ENCODE data around the gene CD2.

CD2 gene, protein sequence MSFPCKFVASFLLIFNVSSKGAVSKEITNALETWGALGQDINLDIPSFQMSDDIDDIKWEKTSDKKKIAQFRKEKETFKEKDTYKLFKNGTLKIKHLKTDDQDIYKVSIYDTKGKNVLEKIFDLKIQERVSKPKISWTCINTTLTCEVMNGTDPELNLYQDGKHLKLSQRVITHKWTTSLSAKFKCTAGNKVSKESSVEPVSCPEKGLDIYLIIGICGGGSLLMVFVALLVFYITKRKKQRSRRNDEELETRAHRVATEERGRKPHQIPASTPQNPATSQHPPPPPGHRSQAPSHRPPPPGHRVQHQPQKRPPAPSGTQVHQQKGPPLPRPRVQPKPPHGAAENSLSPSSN

DNA sequence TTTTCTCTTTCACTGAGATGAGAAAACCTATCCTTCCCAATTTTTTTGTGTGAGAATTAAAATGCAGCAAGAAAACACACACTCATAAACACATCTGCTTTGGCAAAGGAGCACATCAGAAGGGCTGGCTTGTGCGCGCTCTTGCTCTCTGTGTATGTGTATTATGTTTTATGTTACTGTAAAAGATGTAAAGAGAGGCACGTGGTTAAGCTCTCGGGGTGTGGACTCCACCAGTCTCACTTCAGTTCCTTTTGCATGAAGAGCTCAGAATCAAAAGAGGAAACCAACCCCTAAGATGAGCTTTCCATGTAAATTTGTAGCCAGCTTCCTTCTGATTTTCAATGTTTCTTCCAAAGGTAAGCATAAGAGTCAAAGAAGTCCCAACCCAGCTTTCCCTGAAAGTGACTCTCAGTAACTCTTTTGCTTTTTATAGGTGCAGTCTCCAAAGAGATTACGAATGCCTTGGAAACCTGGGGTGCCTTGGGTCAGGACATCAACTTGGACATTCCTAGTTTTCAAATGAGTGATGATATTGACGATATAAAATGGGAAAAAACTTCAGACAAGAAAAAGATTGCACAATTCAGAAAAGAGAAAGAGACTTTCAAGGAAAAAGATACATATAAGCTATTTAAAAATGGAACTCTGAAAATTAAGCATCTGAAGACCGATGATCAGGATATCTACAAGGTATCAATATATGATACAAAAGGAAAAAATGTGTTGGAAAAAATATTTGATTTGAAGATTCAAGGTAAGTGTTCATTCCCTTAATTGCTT is at the start of gene CD2:
Gene CD2, plus strand, starts transcription at position 233 of the 780 bp plus-strand sequence. Its CDS starts 63 bp downstream, at position 296.
- TF ChIP-seq, protein P1, sequence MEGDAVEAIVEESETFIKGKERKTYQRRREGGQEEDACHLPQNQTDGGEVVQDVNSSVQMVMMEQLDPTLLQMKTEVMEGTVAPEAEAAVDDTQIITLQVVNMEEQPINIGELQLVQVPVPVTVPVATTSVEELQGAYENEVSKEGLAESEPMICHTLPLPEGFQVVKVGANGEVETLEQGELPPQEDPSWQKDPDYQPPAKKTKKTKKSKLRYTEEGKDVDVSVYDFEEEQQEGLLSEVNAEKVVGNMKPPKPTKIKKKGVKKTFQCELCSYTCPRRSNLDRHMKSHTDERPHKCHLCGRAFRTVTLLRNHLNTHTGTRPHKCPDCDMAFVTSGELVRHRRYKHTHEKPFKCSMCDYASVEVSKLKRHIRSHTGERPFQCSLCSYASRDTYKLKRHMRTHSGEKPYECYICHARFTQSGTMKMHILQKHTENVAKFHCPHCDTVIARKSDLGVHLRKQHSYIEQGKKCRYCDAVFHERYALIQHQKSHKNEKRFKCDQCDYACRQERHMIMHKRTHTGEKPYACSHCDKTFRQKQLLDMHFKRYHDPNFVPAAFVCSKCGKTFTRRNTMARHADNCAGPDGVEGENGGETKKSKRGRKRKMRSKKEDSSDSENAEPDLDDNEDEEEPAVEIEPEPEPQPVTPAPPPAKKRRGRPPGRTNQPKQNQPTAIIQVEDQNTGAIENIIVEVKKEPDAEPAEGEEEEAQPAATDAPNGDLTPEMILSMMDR (IDR thresholded peaks at IDR 0.05; ENCODE audit: low read depth, low read length), result no peak
- TF ChIP-seq EZH2phosphoT487 (IDR thresholded peaks at IDR 0.05; ENCODE audit: low read depth), result no peak
- H3K27ac ChIP-seq (ENCODE audit: low read length), result no peak within 1 kb of the TSS

DNA sequence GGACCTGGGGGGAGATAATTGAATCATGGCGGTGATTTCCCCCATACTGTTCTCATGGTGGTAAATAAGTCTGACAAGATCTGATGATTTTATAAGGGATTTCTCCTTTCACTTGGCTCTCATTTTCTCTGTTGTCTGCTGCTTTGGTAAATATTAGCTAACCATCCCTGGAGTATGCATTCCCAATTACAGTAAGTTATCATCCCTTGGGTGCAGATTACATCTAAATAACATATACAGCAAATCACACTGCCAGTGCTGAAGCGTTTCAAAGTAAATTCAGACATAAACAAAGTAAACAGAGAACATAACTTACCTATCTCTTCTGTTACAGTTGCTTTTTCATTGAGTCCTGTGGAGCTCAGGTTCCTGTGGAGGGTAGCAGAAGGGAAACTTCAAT is 48.1 kb upstream of the CD2 start:
- Histone ChIP-seq H3K36me3 (replicated peaks; ENCODE audit: low read depth, low read length) (no peaks in the 10 kb centered on the region), H3K4me2 (ENCODE audit: low read length) (no peak overlapping the region), H3K79me2 (ENCODE audit: low read length) (no peaks in the 10 kb centered on the region), H2AFZ (ENCODE audit: low read depth, low read length) (no peak overlapping the region), H3K27ac (ENCODE audit: low read length) (no peak overlapping the region), H4K20me1 (ENCODE audit: insufficient read depth, low read length) (no peaks in the 10 kb centered on the region), H3K9me3 (ENCODE audit: insufficient read depth, low read length) (no peaks in the 10 kb centered on the region), H3K4me3 (ENCODE audit: low read length) (no peak overlapping the region), H3K9ac (ENCODE audit: low read length) (no peak overlapping the region), H3K27me3 (ENCODE audit: low read depth, low read length) (no peaks in the 10 kb centered on the region), H3K4me1 (ENCODE audit: low read length) (no peaks in the 10 kb centered on the region)
- TF ChIP-seq, protein P1 (IDR thresholded peaks at IDR 0.05; ENCODE audit: low read depth, low read length), result no peak

More for the DNA sequence above, at the start of gene CD2:
- Histone ChIP-seq H3K4me3 (ENCODE audit: low read length) (no peak within 1 kb of the TSS), H3K4me1 (ENCODE audit: low read length) (peaks cover 8% of the 10 kb centered on the region), H4K20me1 (ENCODE audit: insufficient read depth, low read length) (no peaks in the 10 kb centered on the region), H3K9me3 (ENCODE audit: insufficient read depth, low read length) (no peaks in the 10 kb centered on the region), H3K4me2 (ENCODE audit: low read length) (no peak within 1 kb of the TSS), H3K9ac (ENCODE audit: low read length) (no peak within 1 kb of the TSS), H2AFZ (ENCODE audit: low read depth, low read length) (0 out of 2 replicates have a peak within 1 kb of the TSS, but pooled peaks have one; percentile 15), H3K27me3 (ENCODE audit: low read depth, low read length) (no peaks in the 10 kb centered on the region), H3K79me2 (ENCODE audit: low read length) (no peaks in the 10 kb centered on the region), H3K36me3 (replicated peaks; ENCODE audit: low read depth, low read length) (no peaks in the 10 kb centered on the region)

DNA sequence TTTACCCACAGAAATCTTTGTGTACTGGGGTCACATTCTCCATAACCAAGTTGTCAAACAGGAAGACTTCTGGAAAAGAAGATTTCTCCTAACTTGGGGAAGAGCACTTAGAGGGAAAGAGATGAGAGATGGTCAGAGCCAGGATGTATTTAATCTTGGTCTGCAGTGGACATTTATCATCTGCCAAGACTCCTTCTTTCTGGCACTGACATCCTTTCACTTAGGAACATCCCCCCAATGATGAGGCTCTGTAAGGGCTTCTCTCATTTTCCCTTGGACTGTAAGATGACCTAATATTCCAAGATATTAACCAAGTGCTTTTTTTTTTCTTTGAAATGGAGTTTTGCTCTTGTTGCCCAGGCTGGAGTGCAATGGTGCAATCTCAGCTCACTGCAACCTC is 47.4 kb upstream of the CD2 start:
- Histone ChIP-seq H3K9me3 (ENCODE audit: insufficient read depth, low read length) (no peaks in the 10 kb centered on the region), H3K4me2 (ENCODE audit: low read length) (no peak overlapping the region), H3K36me3 (replicated peaks; ENCODE audit: low read depth, low read length) (no peaks in the 10 kb centered on the region), H4K20me1 (ENCODE audit: insufficient read depth, low read length) (no peaks in the 10 kb centered on the region), H3K27ac (ENCODE audit: low read length) (no peak overlapping the region), H3K4me3 (ENCODE audit: low read length) (no peak overlapping the region), H3K9ac (ENCODE audit: low read length) (no peak overlapping the region), H3K4me1 (ENCODE audit: low read length) (no peaks in the 10 kb centered on the region; the same call in 1 of the 2 replicates), H3K27me3 (ENCODE audit: low read depth, low read length) (no peaks in the 10 kb centered on the region), H3K79me2 (ENCODE audit: low read length) (no peaks in the 10 kb centered on the region), H2AFZ (ENCODE audit: low read depth, low read length) (no peak overlapping the region)
- no peak for TF ChIP-seq EZH2phosphoT487 (IDR thresholded peaks at IDR 0.05; ENCODE audit: low read depth)
- TF ChIP-seq, protein P1 (IDR thresholded peaks at IDR 0.05; ENCODE audit: low read depth, low read length), result no peak

DNA sequence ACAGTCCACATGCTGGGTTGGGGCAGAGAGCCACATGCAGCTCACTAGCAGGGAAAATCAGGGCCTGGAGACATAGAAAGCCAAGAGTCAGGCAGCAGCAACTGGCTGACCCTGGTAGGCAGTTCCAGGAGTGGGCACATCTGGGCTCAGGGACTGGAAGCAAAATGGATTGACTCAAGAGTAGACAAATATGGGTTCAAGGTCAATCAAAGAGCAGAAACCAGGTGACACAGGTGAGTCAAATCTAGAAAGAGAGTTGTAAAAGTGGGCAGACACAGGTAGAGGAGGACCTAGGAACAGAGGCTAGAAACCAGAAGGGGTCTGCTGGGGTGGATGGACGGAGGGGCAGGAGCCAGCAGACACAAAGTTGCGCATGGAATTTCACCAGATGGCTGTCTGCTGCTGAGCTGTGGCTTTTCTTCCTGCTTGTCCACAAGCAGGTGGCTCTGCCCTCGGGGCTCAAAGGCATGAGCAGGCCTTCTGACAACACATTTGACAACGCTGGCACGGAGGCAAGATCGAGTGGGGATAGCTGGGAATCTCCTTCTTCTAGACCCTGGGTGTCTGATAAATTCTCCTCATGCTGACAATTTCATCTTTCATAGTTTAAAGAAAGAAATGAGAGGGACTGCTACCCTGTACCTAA is 45.9 kb upstream of the CD2 start:
- Histone ChIP-seq H3K4me1 (ENCODE audit: low read length) (peaks cover 12% of the 10 kb centered on the region), H3K27me3 (ENCODE audit: low read depth, low read length) (no peaks in the 10 kb centered on the region), H3K4me3 (ENCODE audit: low read length) (no peak overlapping the region), H3K4me2 (ENCODE audit: low read length) (no peak overlapping the region), H3K79me2 (ENCODE audit: low read length) (no peaks in the 10 kb centered on the region), H3K27ac (ENCODE audit: low read length) (no peak overlapping the region), H3K36me3 (replicated peaks; ENCODE audit: low read depth, low read length) (no peaks in the 10 kb centered on the region), H4K20me1 (ENCODE audit: insufficient read depth, low read length) (no peaks in the 10 kb centered on the region), H3K9me3 (ENCODE audit: insufficient read depth, low read length) (no peaks in the 10 kb centered on the region), H3K9ac (ENCODE audit: low read length) (no peak overlapping the region), H2AFZ (ENCODE audit: low read depth, low read length) (no peak overlapping the region)
- TF ChIP-seq, protein P1 (IDR thresholded peaks at IDR 0.05; ENCODE audit: low read depth, low read length), result no peak
- TF ChIP-seq EZH2phosphoT487 (IDR thresholded peaks at IDR 0.05; ENCODE audit: low read depth), result no peak
